Nephron (organoid): ENCODE measurements around the gene EXOC5.

Source experiments
- H3K27ac Mint-ChIP-seq, 3 experiments: 2 replicates each; pipeline ENCODE4 v1.8.0; 2020; ENCODE audit warnings: mixed read lengths in 3 of 3, mild to moderate bottlenecking in 2 of 3, moderate library complexity in 1 of 3
- H3K27me3 Mint-ChIP-seq: 2 replicates; pipeline ENCODE4 v1.8.0; 2021; ENCODE audit warnings: low read depth, mild to moderate bottlenecking, moderate library complexity, mixed read lengths
- H3K36me3 Mint-ChIP-seq: 2 replicates; pipeline ENCODE4 v1.8.0; 2020; ENCODE audit warnings: low read depth, mixed read lengths
- H3K4me1 Mint-ChIP-seq: 2 replicates; pipeline ENCODE4 v1.8.0; 2020; ENCODE audit warnings: mixed read lengths
- H3K4me3 Mint-ChIP-seq, 3 experiments: 2 replicates each; pipeline ENCODE4 v1.8.0; 2020; ENCODE audit warnings: mild to moderate bottlenecking in 3 of 3, mixed read lengths in 3 of 3, moderate library complexity in 2 of 3
- H3K9me3 Mint-ChIP-seq: 2 replicates; pipeline ENCODE4 v1.8.0; 2020; ENCODE audit warnings: mixed read lengths
- TF ChIP-seq, protein P1 (sequence below), 3 experiments: fragments of 200-600 bp; sonication (generic); IDR thresholded peaks; one replicate each; pipeline ENCODE4 v1.5.0; 2021; ENCODE audit warnings: antibody characterized with exemption in 3 of 3; ENCODE audit not compliant: unreplicated experiment in 3 of 3

EXOC5 gene

DNA sequence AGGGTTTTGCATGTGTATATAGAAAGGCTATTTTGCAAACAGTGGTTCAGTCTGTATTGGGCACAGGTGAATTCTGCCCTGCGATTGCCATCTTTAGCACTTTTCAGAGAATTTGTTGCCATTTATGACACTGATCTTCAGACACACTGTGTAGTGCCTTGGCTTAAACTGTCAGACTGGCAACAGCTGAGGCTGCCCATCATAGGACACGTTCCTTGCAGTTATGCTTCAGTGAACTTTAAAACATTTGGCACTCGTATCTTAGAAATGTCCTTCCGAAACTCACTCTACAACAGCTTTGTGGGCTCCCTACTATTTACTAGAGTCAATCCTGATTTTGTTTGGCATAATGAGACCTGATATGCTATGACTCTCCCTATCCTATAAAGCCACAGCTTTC, 29.1 kb upstream of the EXOC5 start:
- Mint-ChIP-seq H3K4me1 (peaks cover 31% of the 10 kb centered on the region), H3K4me3 (no peak overlapping the region), H3K36me3 (no peaks in the 10 kb centered on the region), H3K27ac (peak overlapping the region in 2 of 3 experiments; percentile 44 to 56), H3K27me3 (no peaks in the 10 kb centered on the region), H3K9me3 (no peaks in the 10 kb centered on the region)
- TF ChIP-seq, protein P1, sequence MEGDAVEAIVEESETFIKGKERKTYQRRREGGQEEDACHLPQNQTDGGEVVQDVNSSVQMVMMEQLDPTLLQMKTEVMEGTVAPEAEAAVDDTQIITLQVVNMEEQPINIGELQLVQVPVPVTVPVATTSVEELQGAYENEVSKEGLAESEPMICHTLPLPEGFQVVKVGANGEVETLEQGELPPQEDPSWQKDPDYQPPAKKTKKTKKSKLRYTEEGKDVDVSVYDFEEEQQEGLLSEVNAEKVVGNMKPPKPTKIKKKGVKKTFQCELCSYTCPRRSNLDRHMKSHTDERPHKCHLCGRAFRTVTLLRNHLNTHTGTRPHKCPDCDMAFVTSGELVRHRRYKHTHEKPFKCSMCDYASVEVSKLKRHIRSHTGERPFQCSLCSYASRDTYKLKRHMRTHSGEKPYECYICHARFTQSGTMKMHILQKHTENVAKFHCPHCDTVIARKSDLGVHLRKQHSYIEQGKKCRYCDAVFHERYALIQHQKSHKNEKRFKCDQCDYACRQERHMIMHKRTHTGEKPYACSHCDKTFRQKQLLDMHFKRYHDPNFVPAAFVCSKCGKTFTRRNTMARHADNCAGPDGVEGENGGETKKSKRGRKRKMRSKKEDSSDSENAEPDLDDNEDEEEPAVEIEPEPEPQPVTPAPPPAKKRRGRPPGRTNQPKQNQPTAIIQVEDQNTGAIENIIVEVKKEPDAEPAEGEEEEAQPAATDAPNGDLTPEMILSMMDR (IDR thresholded peaks at IDR 0.05; ENCODE audit: unreplicated experiment in 3 of 3), result no peak

DNA sequence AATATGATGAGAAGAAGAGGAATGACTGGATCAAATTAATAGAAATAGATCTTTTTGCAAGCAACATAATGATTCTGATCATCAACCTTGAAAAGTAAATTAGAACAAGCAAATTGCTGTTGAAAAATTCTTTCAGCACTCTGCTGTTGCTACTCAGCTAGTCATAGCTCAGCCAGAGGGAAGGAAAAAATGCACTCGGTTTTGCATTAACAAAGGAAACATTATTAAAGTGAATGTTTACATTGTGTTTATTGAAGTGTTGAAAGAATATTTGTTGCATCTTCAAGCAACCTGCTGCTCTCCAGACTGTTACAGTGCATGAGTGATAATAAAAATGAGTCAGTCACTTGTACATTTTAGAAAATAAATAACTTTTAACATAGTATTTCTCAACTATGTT, 26.5 kb upstream of the EXOC5 start:
- Mint-ChIP-seq H3K27ac (peak overlapping the region; percentile 58 to 65 (median 59)), H3K36me3 (no peaks in the 10 kb centered on the region), H3K9me3 (no peaks in the 10 kb centered on the region), H3K4me1 (peaks cover 31% of the 10 kb centered on the region), H3K4me3 (no peak overlapping the region), H3K27me3 (no peaks in the 10 kb centered on the region)
- TF ChIP-seq, protein P1 (IDR thresholded peaks at IDR 0.05; ENCODE audit: unreplicated experiment in 3 of 3), result no peak

DNA sequence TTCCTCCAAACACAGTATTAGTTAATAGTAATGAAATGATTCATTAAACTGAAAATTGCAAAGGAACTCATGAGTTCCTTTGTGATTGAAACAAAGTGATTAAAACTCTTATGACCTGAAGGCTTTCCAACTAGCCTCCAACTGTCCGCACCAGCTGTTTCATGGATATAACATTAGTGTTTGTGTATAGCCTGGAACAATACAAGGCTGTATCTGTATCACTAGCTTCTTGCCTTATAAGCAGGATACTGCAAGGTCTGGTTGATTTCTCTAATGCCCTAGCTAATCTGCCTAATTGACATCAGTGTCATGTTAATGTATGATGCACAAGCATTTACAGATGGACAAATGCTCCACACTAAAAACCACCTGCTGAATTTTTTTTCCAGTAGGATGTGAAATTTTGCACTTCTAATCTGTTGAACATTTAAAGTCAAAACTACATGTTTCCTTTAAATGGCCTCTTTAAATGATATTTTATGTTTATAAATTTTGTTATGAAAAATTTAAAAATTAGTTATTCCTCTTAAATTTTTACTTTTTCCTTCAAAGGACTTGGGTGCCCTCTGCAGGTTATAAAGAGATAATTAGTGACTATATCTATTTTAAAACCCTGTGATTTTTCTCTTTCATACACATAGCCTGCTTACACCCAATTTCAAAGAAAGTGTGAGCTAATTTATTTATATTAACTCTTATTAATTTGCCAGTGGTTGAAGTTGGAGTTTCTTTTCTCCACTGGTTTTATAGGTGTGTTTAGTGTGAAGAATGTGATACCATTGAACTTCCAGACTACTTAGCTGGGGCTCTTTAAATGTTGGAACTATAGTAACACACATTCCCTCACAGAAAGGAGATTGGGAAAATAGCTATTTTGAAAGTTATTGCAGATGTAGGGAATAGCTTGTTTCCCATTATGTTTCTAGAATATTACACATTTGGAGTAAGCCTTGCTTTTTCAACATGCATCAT, 25.4 kb upstream of the EXOC5 start:
- peaks cover 27% of the 10 kb centered on the region for H3K4me1 Mint-ChIP-seq
- TF ChIP-seq, protein P1 (IDR thresholded peaks at IDR 0.05; ENCODE audit: unreplicated experiment in 3 of 3), result peak; percentile 25 to 44 (median 43)

DNA sequence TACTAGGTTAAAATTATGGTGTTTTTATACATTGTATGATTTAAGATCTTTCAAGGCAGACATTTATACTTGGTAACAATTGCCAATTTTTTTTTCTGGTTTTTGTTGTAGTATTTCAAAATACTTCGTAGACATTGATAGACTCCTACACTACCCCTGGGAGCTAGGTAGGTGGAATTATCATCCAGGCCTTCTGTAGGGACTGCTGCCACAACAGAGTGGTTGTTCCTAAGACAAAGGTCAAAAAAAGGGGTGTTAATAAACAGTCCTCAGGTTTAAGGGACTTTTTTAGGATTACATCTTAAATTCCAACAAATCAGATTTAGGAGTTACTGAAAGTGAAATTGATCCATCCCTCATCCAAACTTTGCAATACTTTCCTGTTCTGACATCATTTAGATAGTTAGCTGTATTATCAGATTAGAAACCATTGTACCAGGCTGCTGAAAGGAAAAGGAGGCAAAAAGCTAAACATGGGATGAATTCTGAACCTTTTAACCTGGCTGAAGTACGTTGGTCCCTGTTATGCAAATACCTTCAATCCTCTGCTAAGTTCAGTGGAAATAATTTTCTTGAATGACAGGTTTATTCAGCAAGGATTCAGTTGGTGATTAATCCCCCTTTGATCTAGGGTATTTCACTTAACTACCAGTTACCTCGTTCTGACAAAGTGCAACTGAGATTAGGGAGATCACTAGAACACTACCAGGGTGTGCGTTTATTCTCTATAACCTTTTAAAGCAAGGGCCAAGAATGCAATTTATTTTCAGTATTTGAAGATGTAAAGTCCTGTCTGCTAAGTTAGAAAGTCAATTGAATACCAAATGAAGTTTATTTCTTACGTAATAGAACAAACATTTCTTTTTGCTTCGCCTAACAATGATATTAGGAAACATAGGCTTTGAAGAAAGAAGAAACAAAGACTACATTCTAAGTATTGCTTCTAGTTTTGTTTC, 23.3 kb upstream of the EXOC5 start:
- Mint-ChIP-seq H3K27ac (no peak overlapping the region), H3K27me3 (no peaks in the 10 kb centered on the region), H3K9me3 (no peaks in the 10 kb centered on the region), H3K4me3 (no peak overlapping the region), H3K4me1 (peaks cover 11% of the 10 kb centered on the region), H3K36me3 (peaks cover 5% of the 10 kb centered on the region)
- TF ChIP-seq, protein P1 (IDR thresholded peaks at IDR 0.05; ENCODE audit: unreplicated experiment in 3 of 3), result no peak

More for the DNA sequence above, 25.4 kb upstream of the EXOC5 start:
- peak overlapping the region in 2 of 3 experiments; percentile 37 to 59 for H3K27ac Mint-ChIP-seq
- H3K4me3 Mint-ChIP-seq, result no peak overlapping the region
- no peaks in the 10 kb centered on the region for H3K9me3 Mint-ChIP-seq
- peaks cover 2% of the 10 kb centered on the region for H3K36me3 Mint-ChIP-seq
- H3K27me3 Mint-ChIP-seq, result no peaks in the 10 kb centered on the region

DNA sequence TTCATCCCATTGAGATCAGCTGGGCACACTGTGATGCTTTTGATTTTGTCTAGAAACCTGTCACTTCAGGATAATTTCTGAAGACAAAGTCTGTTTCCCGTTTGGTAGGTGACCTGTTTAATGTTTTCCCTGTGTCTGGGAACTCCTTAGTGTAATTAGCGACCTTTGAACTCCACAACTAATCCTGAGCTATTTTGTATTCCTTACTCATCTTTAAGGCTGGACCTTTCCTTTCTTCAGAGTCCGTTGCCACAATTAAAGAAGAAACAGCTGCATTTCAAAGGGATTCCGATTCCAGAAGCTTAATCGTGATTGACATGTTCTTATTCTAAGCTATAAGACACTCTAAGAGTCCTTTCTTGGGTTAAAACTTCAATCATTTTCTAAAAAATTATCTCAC, 22.0 kb upstream of the EXOC5 start:
- H3K27ac Mint-ChIP-seq, result peak overlapping the region in 1 of 3 experiments; percentile 46

More for the DNA sequence above, 22.0 kb upstream of the EXOC5 start:
- Mint-ChIP-seq H3K4me3 (no peak overlapping the region), H3K27me3 (no peaks in the 10 kb centered on the region), H3K36me3 (peaks cover 5% of the 10 kb centered on the region), H3K4me1 (peaks cover 11% of the 10 kb centered on the region), H3K9me3 (no peaks in the 10 kb centered on the region)
- TF ChIP-seq, protein P1 (IDR thresholded peaks at IDR 0.05; ENCODE audit: unreplicated experiment in 3 of 3), result no peak
